Stimulated activated CD8-positive, alpha-beta memory T cell treated with anti-CD3 and anti-CD28 coated beads, Interleukin-2, amount 100 ng/mL, for 48 hours (primary cell): ENCODE data around the gene SLC7A5.
"Not testable (repeated sequence)": the region's sequence is repeated elsewhere in the genome, so short reads cannot be mapped to it uniquely, and the experiment has no call there.

Experiments
- DNase-seq, 2 donors: peaks; one replicate each; pipeline ENCODE4 v3.0.0-alpha.2; 2020; ENCODE audit warnings: low read depth in 2 of 2

The SLC7A5 gene

GRCh38 chr16:87822108-87822970 lies 47.0 kb downstream of the SLC7A5 start:
- DNase-seq = no peak

- DNase-seq = no peak
Observed at GRCh38 chr16:87821376-87822107, 47.8 kb downstream of the SLC7A5 start.

GRCh38 chr16:87819983-87820382 lies 49.3 kb downstream of the SLC7A5 start:
- no peak for DNase-seq

- DNase-seq = no peak
Observed at GRCh38 chr16:87819282-87819681, 50.0 kb downstream of the SLC7A5 start.

GRCh38 chr16:87818533-87819161 lies 50.7 kb downstream of the SLC7A5 start:
- no peak for DNase-seq

GRCh38 chr16:87817910-87818309 lies 51.4 kb downstream of the SLC7A5 start:
- DNase-seq = no peak

DNA sequence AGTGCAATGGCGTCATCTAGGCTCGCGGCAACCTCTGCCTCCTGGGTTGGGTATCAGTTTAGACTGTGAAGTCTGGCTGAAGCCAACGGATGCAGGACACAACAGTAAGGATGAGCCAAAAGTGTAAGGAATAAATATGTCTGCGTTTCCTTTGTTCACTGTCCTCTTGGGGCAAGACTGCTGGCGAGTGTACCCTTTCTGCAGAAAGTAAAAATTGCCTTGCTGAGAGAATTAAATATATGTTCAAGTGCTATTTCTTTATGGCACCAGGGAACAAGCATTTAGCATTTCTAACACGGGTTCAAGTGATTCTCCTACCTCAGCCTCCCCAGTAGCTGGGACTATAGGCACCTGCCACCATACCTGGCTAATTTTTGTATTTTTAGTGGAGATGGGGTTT lies 51.9 kb downstream of the SLC7A5 start:
- not testable (repeated sequence) for DNase-seq

DNA sequence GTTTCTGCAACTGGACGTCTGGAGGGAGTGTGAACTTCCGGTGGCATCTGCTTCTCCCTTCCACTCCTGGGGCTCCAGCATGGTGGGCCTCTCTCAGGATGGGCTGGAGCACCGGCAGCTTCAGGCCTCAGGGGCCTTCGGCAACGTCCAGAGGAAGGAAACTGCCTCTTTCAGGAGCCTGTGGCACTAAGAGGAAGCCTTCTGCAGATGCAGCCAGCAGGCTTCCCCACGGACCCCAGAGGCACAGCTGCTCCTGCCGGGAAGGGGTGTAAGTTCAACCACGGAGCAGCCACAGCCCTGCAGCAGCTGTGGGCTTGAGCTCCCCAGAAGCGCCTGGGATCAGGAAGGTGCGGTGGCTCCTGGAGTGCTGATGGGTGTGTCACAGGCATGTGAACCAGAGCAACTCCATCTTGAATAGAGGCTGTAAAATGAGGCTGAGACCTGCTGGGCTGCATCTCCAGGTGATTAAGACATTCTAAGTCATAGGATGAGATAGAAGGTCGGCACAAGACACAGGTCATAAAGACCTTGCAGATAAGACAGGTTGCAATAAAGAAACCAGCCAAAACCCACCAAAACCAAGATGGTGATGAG lies 52.7 kb downstream of the SLC7A5 start:
- DNase-seq = no peak

- DNase-seq = no peak
Observed at GRCh38 chr16:87815567-87815966, 53.7 kb downstream of the SLC7A5 start.

- DNase-seq = no peak
Observed at GRCh38 chr16:87812200-87812656, 57.1 kb downstream of the SLC7A5 start.

GRCh38 chr16:87811454-87811853 lies 57.9 kb downstream of the SLC7A5 start:
- not testable (repeated sequence) for DNase-seq

- no peak for DNase-seq
Observed at GRCh38 chr16:87809150-87809902, 60.0 kb downstream of the SLC7A5 start.

GRCh38 chr16:87808108-87808507 lies 61.2 kb downstream of the SLC7A5 start:
- no peak for DNase-seq

DNA sequence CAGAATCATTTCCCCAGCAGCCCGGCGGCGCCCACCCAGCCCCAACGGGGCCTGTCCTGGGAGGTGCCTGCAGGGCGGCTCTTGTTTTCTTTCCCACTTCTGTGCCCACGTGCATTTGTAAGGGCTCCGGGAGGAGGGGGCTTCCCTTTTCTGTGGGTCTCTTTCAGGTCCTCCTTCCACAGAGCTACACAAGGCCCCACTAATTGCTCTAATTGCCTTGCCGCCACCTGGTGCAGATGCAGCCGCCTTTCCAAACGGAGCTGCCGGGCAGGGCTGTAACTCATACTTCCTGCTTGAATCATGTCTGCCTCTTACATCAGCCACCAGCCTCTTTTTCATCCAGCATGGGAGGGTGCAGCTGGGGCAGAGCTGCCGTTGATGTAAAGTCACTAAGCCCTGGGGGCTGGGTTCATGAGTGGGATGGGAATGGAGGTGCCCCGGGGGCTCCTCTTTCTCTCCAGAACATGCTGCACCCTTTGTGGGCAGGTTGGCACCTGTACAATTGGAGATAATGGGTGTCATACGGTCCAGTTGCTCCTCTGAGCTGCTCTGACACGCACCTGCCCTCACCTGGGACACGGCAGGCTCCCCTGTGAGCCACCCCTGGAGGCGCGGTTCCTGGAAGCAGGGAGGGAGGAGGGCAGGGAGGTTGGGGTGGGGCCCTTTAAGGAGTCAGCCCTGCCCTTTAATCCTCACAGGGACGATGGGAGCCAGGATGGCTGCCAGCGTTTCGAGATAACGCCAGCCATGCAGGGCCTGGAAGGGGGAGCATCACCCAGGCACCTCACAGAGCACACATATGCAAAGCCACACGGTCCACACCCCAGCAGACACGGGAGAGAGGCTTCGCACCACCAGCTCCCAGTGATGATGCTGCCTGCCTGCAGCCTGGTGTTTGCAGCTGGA lies 62.4 kb downstream of the SLC7A5 start:
- peak in 1 of 2 donors; percentile 45 for DNase-seq

GRCh38 chr16:87806261-87806640 lies 63.1 kb downstream of the SLC7A5 start:
- no peak for DNase-seq

- DNase-seq = no peak
Observed at GRCh38 chr16:87803385-87803784, 65.9 kb downstream of the SLC7A5 start.

- DNase-seq = no peak
Observed at GRCh38 chr16:87802670-87803069, 66.6 kb downstream of the SLC7A5 start.

GRCh38 chr16:87801679-87802259 lies 67.5 kb downstream of the SLC7A5 start:
- no peak for DNase-seq

- DNase-seq = no peak
Observed at GRCh38 chr16:87800497-87800896, 68.8 kb downstream of the SLC7A5 start.

- DNase-seq = no peak
Observed at GRCh38 chr16:87795336-87795735, 74.0 kb downstream of the SLC7A5 start.
